ENCODE results near the gene TBC1D28. TPM values are rescaled to one million over a fixed set of nuclear protein-coding genes. Genes with fewer than 3 reads are reported as not detected.
"Not testable (repeated sequence)": the region's sequence is repeated elsewhere in the genome, so short reads cannot be mapped to it uniquely, and the experiment has no call there.

Gene TBC1D28
- polyA plus RNA-seq = not detected
- long read RNA-seq, donor 1, partial matches to known transcripts = 0 of 14 reads
- long read RNA-seq, donor 1, other reads (novel, unspliced or antisense) = 14 of 14 reads
- long read RNA-seq, donor 2, partial matches to known transcripts = 6 of 52 reads
- long read RNA-seq, donor 2, other reads (novel, unspliced or antisense) = 46 of 52 reads
- long read RNA-seq, donor 3 = 0 reads
- long read RNA-seq, donor 4 = 0 reads
- long read RNA-seq, donor 5, partial matches to known transcripts = 15 of 15 reads
- long read RNA-seq, donor 5, other reads (novel, unspliced or antisense) = 0 of 15 reads
- long read RNA-seq, donor 6, partial matches to known transcripts = 0 of 10 reads
- long read RNA-seq, donor 6, other reads (novel, unspliced or antisense) = 10 of 10 reads
- long read RNA-seq, donor 7, partial matches to known transcripts = 5 of 5 reads
- long read RNA-seq, donor 7, other reads (novel, unspliced or antisense) = 0 of 5 reads
- long read RNA-seq, donor 8, partial matches to known transcripts = 0 of 5 reads
- long read RNA-seq, donor 8, other reads (novel, unspliced or antisense) = 5 of 5 reads
- long read RNA-seq, donor 9, partial matches to known transcripts = 0 of 38 reads
- long read RNA-seq, donor 9, other reads (novel, unspliced or antisense) = 38 of 38 reads
- long read RNA-seq, donor 10 = 0 reads
- long read RNA-seq, donor 11, partial matches to known transcripts = 0 of 7 reads
- long read RNA-seq, donor 11, other reads (novel, unspliced or antisense) = 7 of 7 reads

- H3K27me3 ChIP-seq (ENCODE audit: control insufficient read depth, insufficient read depth, low read length); H3K4me3 ChIP-seq (ENCODE audit: low read length); H3K4me1 ChIP-seq (ENCODE audit: control insufficient read depth, insufficient read depth, low read length); H3K9me3 ChIP-seq (ENCODE audit: control insufficient read depth, low read depth, low read length); DNase-seq; H3K27ac ChIP-seq (ENCODE audit: low read length); H3K36me3 ChIP-seq (ENCODE audit: control insufficient read depth, insufficient read depth, low read length): not testable (repeated sequence)
- no CpG with 5 or more reads among the region's 9 CpGs for WGBS (ENCODE audit: insufficient coverage, low lambda C conversion rate)
Measured at GRCh38 chr17:18644291-18644690, at the start of gene TBC1D28. Gene TBC1D28 (minus strand): TSS chr17:18644391. CDS start chr17:18641352, 3,039 bp downstream.

DNA sequence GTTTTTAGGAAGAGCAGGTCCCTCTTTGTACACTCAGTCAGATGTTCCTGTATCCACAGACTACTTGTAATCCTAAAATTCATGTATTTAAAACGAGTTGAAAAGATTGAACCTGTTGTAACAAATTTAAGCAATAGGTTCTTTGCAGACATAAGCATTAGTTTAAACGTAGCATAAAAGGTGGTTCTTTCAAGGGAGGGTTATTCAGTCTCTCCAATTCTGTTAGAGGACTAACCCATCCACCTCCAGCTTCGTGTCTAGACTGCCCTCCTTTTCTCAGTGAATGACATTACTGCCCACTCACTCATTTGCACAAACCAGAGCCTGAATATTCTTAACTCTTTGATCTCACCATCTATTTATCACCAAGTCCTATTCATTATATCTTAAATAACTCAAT lies 38.5 kb upstream of the TBC1D28 start:
- no CpG with 5 or more reads among the region's 3 CpGs for WGBS (ENCODE audit: insufficient coverage, low lambda C conversion rate)
- peak overlapping the region; percentile 71 for H3K4me3 ChIP-seq (ENCODE audit: low read length)
- peak in 1 of 2 donors; percentile 4 for DNase-seq
- not testable (repeated sequence) for H3K9me3 ChIP-seq (ENCODE audit: control insufficient read depth, low read depth, low read length); H3K36me3 ChIP-seq (ENCODE audit: control insufficient read depth, insufficient read depth, low read length); H3K27me3 ChIP-seq (ENCODE audit: control insufficient read depth, insufficient read depth, low read length); H3K27ac ChIP-seq (ENCODE audit: low read length); H3K4me1 ChIP-seq (ENCODE audit: control insufficient read depth, insufficient read depth, low read length)

DNA sequence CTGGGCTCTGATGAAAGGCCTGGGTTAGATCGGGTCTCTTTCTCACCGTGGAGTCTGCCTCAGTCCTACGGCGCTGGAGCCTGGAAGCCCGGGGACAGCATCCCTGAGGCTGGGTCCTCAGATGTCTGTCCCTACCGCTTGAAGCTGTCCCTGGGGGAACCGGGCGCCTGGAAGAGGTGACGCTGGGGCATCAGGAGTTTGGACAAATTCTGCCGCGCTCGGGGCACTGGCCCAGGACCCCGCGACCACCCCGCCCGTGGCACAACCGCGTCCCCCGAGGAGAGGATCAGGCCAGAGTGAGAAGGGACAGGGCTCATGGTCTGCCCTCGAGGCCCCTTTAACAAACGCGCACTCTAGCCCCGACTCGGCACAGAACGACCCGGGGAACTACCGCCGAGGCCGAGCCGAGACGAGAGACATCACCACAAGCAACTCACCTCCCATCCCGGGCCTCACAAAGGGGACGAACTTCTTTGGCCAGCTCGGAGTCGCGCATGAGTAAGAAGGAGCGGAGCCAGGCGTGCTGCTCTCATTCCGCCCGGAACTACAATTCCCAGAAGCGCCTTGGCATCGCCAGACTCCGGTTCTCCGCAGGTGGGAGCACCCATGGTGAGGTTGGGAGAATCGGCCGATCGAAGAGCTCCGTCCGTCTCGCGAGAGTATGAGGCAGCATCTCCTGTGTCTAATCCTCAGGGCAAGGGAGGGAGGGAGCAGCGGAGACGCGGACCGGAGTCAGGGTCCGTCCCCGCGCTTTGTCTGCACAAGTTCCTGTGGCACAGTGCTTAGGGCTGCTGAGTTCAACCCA lies 37.8 kb upstream of the TBC1D28 start, which contains the start of gene FOXO3B:
Gene FOXO3B, minus strand, starts transcription at position 548 of the 805 bp plus-strand sequence. CDS start 663 bp downstream, outside the sequence.
- DNase-seq = peak; percentile 91 to 94
- not testable (repeated sequence) for H3K27ac ChIP-seq (ENCODE audit: low read length); H3K36me3 ChIP-seq (ENCODE audit: control insufficient read depth, insufficient read depth, low read length); H3K4me1 ChIP-seq (ENCODE audit: control insufficient read depth, insufficient read depth, low read length); H3K27me3 ChIP-seq (ENCODE audit: control insufficient read depth, insufficient read depth, low read length); H3K9me3 ChIP-seq (ENCODE audit: control insufficient read depth, low read depth, low read length)
- WGBS (ENCODE audit: insufficient coverage, low lambda C conversion rate) = no CpG with 5 or more reads among the region's 58 CpGs
- H3K4me3 ChIP-seq (ENCODE audit: low read length) = peak within 1 kb of the TSS; percentile 71

GRCh38 chr17:18677381-18677780 lies 33.2 kb upstream of the TBC1D28 start:
- H3K4me3 ChIP-seq (ENCODE audit: low read length); H3K9me3 ChIP-seq (ENCODE audit: control insufficient read depth, low read depth, low read length); H3K36me3 ChIP-seq (ENCODE audit: control insufficient read depth, insufficient read depth, low read length); DNase-seq; H3K27me3 ChIP-seq (ENCODE audit: control insufficient read depth, insufficient read depth, low read length); H3K4me1 ChIP-seq (ENCODE audit: control insufficient read depth, insufficient read depth, low read length); H3K27ac ChIP-seq (ENCODE audit: low read length): not testable (repeated sequence)
- WGBS (ENCODE audit: insufficient coverage, low lambda C conversion rate) = no CpG with 5 or more reads among the region's 29 CpGs

DNA sequence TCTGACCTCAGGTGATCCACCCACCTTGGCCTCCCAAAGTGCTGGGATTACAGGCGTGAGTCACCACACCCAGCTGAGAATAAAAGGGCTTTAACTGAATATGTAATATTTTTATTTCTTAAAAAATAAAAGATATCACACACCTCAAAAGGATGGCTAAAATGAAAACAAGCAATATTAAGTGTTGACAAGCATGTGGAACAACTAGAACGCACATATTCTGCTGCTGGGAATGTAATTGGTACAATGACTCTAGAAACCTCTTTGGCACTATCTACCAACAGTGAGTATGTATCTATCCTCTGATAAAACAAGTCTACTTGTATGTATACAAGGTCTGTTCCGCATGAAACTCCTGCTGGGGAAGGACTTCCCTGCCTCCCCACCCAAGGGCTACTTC lies 32.7 kb upstream of the TBC1D28 start:
- not testable (repeated sequence) for DNase-seq; H3K36me3 ChIP-seq (ENCODE audit: control insufficient read depth, insufficient read depth, low read length); H3K4me3 ChIP-seq (ENCODE audit: low read length); H3K27me3 ChIP-seq (ENCODE audit: control insufficient read depth, insufficient read depth, low read length); H3K27ac ChIP-seq (ENCODE audit: low read length); H3K4me1 ChIP-seq (ENCODE audit: control insufficient read depth, insufficient read depth, low read length)
- H3K9me3 ChIP-seq (ENCODE audit: control insufficient read depth, low read depth, low read length) = peaks cover 13% of the 10 kb centered on the region
- no CpG with 5 or more reads among the region's 3 CpGs for WGBS (ENCODE audit: insufficient coverage, low lambda C conversion rate)

GRCh38 chr17:18672395-18673227 lies 28.4 kb upstream of the TBC1D28 start:
- peaks cover 14% of the 10 kb centered on the region for H3K36me3 ChIP-seq (ENCODE audit: control insufficient read depth, insufficient read depth, low read length)
- not testable (repeated sequence) for H3K27me3 ChIP-seq (ENCODE audit: control insufficient read depth, insufficient read depth, low read length); H3K4me1 ChIP-seq (ENCODE audit: control insufficient read depth, insufficient read depth, low read length); H3K27ac ChIP-seq (ENCODE audit: low read length); H3K4me3 ChIP-seq (ENCODE audit: low read length); DNase-seq
- no CpG with 5 or more reads among the region's 102 CpGs for WGBS (ENCODE audit: insufficient coverage, low lambda C conversion rate)
- peaks cover 20% of the 10 kb centered on the region for H3K9me3 ChIP-seq (ENCODE audit: control insufficient read depth, low read depth, low read length)

- H3K36me3 ChIP-seq (ENCODE audit: control insufficient read depth, insufficient read depth, low read length) = peaks cover 14% of the 10 kb centered on the region
- H3K27me3 ChIP-seq (ENCODE audit: control insufficient read depth, insufficient read depth, low read length); H3K4me3 ChIP-seq (ENCODE audit: low read length); H3K4me1 ChIP-seq (ENCODE audit: control insufficient read depth, insufficient read depth, low read length); H3K27ac ChIP-seq (ENCODE audit: low read length); DNase-seq: not testable (repeated sequence)
- peaks cover 16% of the 10 kb centered on the region for H3K9me3 ChIP-seq (ENCODE audit: control insufficient read depth, low read depth, low read length)
- no CpG with 5 or more reads among the region's 1 CpG for whole genome bisulfite sequencing (ENCODE audit: insufficient coverage, low lambda C conversion rate)
Measured at GRCh38 chr17:18668625-18669024, 24.4 kb upstream of the TBC1D28 start.

DNA sequence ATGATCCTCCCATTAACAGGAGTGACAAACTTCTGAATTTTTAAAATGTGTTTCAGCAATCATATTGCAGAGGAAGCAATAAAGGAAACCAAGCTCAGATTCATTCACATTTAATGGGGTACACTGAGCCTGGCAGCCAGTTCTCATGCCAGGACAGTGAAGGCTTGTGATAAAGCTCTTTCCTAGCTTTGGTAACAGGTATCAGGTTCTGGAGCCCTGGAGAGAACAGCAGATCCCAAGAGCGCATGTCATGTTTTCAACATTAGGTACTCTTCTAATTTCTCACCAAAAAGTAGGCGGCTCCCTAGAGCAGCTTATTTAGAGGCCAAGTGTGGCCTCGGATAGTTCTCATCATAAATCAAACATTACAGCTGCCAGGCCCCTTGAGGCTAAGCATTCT lies 23.3 kb upstream of the TBC1D28 start:
- not testable (repeated sequence) for DNase-seq; H3K4me3 ChIP-seq (ENCODE audit: low read length); H3K27ac ChIP-seq (ENCODE audit: low read length); H3K27me3 ChIP-seq (ENCODE audit: control insufficient read depth, insufficient read depth, low read length); H3K4me1 ChIP-seq (ENCODE audit: control insufficient read depth, insufficient read depth, low read length)
- peaks cover 13% of the 10 kb centered on the region for H3K9me3 ChIP-seq (ENCODE audit: control insufficient read depth, low read depth, low read length)
- no CpG with 5 or more reads among the region's 3 CpGs for WGBS (ENCODE audit: insufficient coverage, low lambda C conversion rate)
- H3K36me3 ChIP-seq (ENCODE audit: control insufficient read depth, insufficient read depth, low read length) = peaks cover 14% of the 10 kb centered on the region

GRCh38 chr17:18666326-18666725 lies 22.1 kb upstream of the TBC1D28 start:
- H3K27me3 ChIP-seq (ENCODE audit: control insufficient read depth, insufficient read depth, low read length); H3K27ac ChIP-seq (ENCODE audit: low read length); DNase-seq; H3K4me1 ChIP-seq (ENCODE audit: control insufficient read depth, insufficient read depth, low read length); H3K4me3 ChIP-seq (ENCODE audit: low read length); H3K36me3 ChIP-seq (ENCODE audit: control insufficient read depth, insufficient read depth, low read length); H3K9me3 ChIP-seq (ENCODE audit: control insufficient read depth, low read depth, low read length): not testable (repeated sequence)
- no CpG with 5 or more reads among the region's 2 CpGs for WGBS (ENCODE audit: insufficient coverage, low lambda C conversion rate)
